Neural progenitor cell (in vitro differentiated cells): ENCODE measurements around the gene TREX2. TPM values are rescaled to one million over a fixed set of nuclear protein-coding genes. Genes with fewer than 3 reads are reported as not detected.

Experiments used
- DNase-seq: peaks from one replicate; pipeline ENCODE4 v3.0.0-alpha.2; 2016; ENCODE audit warnings: low spot score
- H2AFZ ChIP-seq: fragments of 200-600 bp; sonication (generic); replicated peaks from 2 replicates; pipeline ENCODE4 v1.6.1; 2016; ENCODE audit warnings: antibody characterized with exemption
- H3F3A ChIP-seq: fragments of 200-600 bp; sonication (generic); 2 replicates; pipeline ENCODE4 v1.6.1; 2016; ENCODE audit warnings: antibody characterized with exemption, low read depth
- H3K27ac ChIP-seq: fragments of 200-600 bp; sonication (generic); 2 replicates; pipeline ENCODE4 v1.5.1; 2016; ENCODE audit warnings: mild to moderate bottlenecking
- H3K27me3 ChIP-seq: fragments of 200-600 bp; sonication (generic); 2 replicates; pipeline ENCODE4 v1.6.1; 2016; ENCODE audit warnings: mild to moderate bottlenecking, moderate library complexity
- H3K36me3 ChIP-seq: fragments of 200-600 bp; sonication (generic); 2 replicates; pipeline ENCODE4 v1.5.1; 2016
- H3K4me1 ChIP-seq: fragments of 200-600 bp; sonication (generic); 2 replicates; pipeline ENCODE4 v1.6.1; 2016; ENCODE audit warnings: mixed run types
- H3K4me2 ChIP-seq: fragments of 200-600 bp; sonication (generic); 2 replicates; pipeline ENCODE4 v1.6.1; 2016
- H3K4me3 ChIP-seq: fragments of 200-600 bp; sonication (generic); 2 replicates; pipeline ENCODE4 v1.5.1; 2016
- H3K79me2 ChIP-seq: fragments of 200-600 bp; sonication (generic); 2 replicates; pipeline ENCODE4 v1.6.1; 2016; ENCODE audit warnings: low read depth
- H3K9ac ChIP-seq: fragments of 200-600 bp; sonication (generic); 2 replicates; pipeline ENCODE4 v1.6.1; 2016
- H3K9me3 ChIP-seq: fragments of 200-600 bp; sonication (generic); 2 replicates; pipeline ENCODE4 v1.5.1; 2016; ENCODE audit warnings: low read depth
- H4K20me1 ChIP-seq: fragments of 200-600 bp; sonication (generic); 2 replicates; pipeline ENCODE4 v1.6.1; 2016; ENCODE audit warnings: low read depth
- H3K27ac Mint-ChIP-seq: 3 replicates; pipeline ENCODE4 v1.8.0; 2021; ENCODE audit warnings: mixed read lengths
- H3K27me3 Mint-ChIP-seq: 2 replicates; pipeline ENCODE4 v1.8.0; 2022; ENCODE audit warnings: low read depth, mild to moderate bottlenecking, inconsistent platforms, moderate library complexity, mixed read lengths; ENCODE audit not compliant: insufficient read depth
- H3K36me3 Mint-ChIP-seq: 3 replicates; pipeline ENCODE4 v1.8.0; 2021; ENCODE audit warnings: mixed read lengths
- H3K4me1 Mint-ChIP-seq: 3 replicates; pipeline ENCODE4 v1.8.0; 2021; ENCODE audit warnings: mixed read lengths
- H3K4me3 Mint-ChIP-seq: 3 replicates; pipeline ENCODE4 v1.8.0; 2021; ENCODE audit warnings: mild to moderate bottlenecking, moderate library complexity, mixed read lengths
- H3K9me3 Mint-ChIP-seq: 3 replicates; pipeline ENCODE4 v1.8.0; 2020; ENCODE audit warnings: mixed read lengths
- CTCF ChIP-seq: fragments of 200-600 bp; sonication (generic); IDR thresholded peaks from 2 replicates; pipeline ENCODE4 v1.5.1; 2017; ENCODE audit warnings: antibody characterized with exemption, mild to moderate bottlenecking
- EZH2 ChIP-seq: fragments of 200-600 bp; sonication (generic); IDR thresholded peaks from 2 replicates; pipeline ENCODE4 v1.6.1; 2017; ENCODE audit warnings: antibody characterized with exemption, mild to moderate bottlenecking, moderate library complexity
- EZH2phosphoT487 ChIP-seq: fragments of 200-600 bp; sonication (generic); IDR thresholded peaks from 2 replicates; pipeline ENCODE4 v1.6.1; 2017; ENCODE audit warnings: antibody characterized with exemption
- total RNA-seq: library from RNA; depleted of rRNA; stranded (reverse); fragments of >200 nt; gene quantifications from 2 replicates; pipeline ENCODE4 v1.2.3, GENCODE V29; 2015; ENCODE audit warnings: low replicate concordance

TREX2 gene
- total RNA-seq, 1 donor from 2014 or later, result not detected

GRCh38 chrX:153456704-153457103, 10.8 kb upstream of the TREX2 start:
- peaks cover 12% of the 10 kb centered on the region for H3K9me3 Mint-ChIP-seq
- no peak overlapping the region for H2AFZ ChIP-seq
- H3K9ac ChIP-seq, result no peak overlapping the region
- no peaks in the 10 kb centered on the region for H3K27me3 ChIP-seq
- H3K36me3 ChIP-seq, result no peaks in the 10 kb centered on the region
- no peaks in the 10 kb centered on the region for H3K4me1 Mint-ChIP-seq
- peaks cover 6% of the 10 kb centered on the region for H3K36me3 Mint-ChIP-seq
- H3K27ac Mint-ChIP-seq, result no peak overlapping the region
- H3K9me3 ChIP-seq, result no peaks in the 10 kb centered on the region
- no peak overlapping the region for H3K4me3 ChIP-seq
- H3K79me2 ChIP-seq, result no peaks in the 10 kb centered on the region
- no peaks in the 10 kb centered on the region for H4K20me1 ChIP-seq
- H3K27ac ChIP-seq, result no peak overlapping the region
- TF ChIP-seq EZH2 (no peak), EZH2phosphoT487 (no peak), CTCF (no peak)
- no peak overlapping the region for H3K4me2 ChIP-seq
- DNase-seq, result no peak
- H3K4me3 Mint-ChIP-seq, result no peak overlapping the region
- H3F3A ChIP-seq, result no peaks in the 10 kb centered on the region
- H3K27me3 Mint-ChIP-seq, result peaks cover 2% of the 10 kb centered on the region
- no peaks in the 10 kb centered on the region for H3K4me1 ChIP-seq

GRCh38 chrX:153456161-153456560, 10.3 kb upstream of the TREX2 start:
- H2AFZ ChIP-seq, result no peak overlapping the region
- H3K27me3 ChIP-seq, result no peaks in the 10 kb centered on the region
- H3K79me2 ChIP-seq, result no peaks in the 10 kb centered on the region
- H3K9me3 ChIP-seq, result no peaks in the 10 kb centered on the region
- TF ChIP-seq EZH2phosphoT487 (no peak), CTCF (no peak), EZH2 (no peak)
- H3K4me1 Mint-ChIP-seq, result no peaks in the 10 kb centered on the region
- no peaks in the 10 kb centered on the region for H3F3A ChIP-seq
- H3K9me3 Mint-ChIP-seq, result peaks cover 9% of the 10 kb centered on the region
- peaks cover 2% of the 10 kb centered on the region for H3K27me3 Mint-ChIP-seq
- H3K4me1 ChIP-seq, result no peaks in the 10 kb centered on the region
- peaks cover 6% of the 10 kb centered on the region for H3K36me3 Mint-ChIP-seq
- no peak overlapping the region for H3K4me3 ChIP-seq
- H3K36me3 ChIP-seq, result no peaks in the 10 kb centered on the region
- no peak overlapping the region for H3K27ac Mint-ChIP-seq
- no peak overlapping the region for H3K27ac ChIP-seq
- H4K20me1 ChIP-seq, result no peaks in the 10 kb centered on the region
- no peak overlapping the region for H3K9ac ChIP-seq
- H3K4me2 ChIP-seq, result no peak overlapping the region
- H3K4me3 Mint-ChIP-seq, result no peak overlapping the region
- DNase-seq, result no peak

GRCh38 chrX:153455571-153455970, 9.7 kb upstream of the TREX2 start:
- no peaks in the 10 kb centered on the region for H3K79me2 ChIP-seq
- H3K9me3 ChIP-seq, result no peaks in the 10 kb centered on the region
- Mint-ChIP-seq H3K27me3 (peaks cover 2% of the 10 kb centered on the region), H3K36me3 (peaks cover 6% of the 10 kb centered on the region), H3K4me1 (no peaks in the 10 kb centered on the region), H3K9me3 (peaks cover 9% of the 10 kb centered on the region), H3K27ac (no peak overlapping the region), H3K4me3 (no peak overlapping the region)
- H3K9ac ChIP-seq, result no peak overlapping the region
- H2AFZ ChIP-seq, result no peak overlapping the region
- no peaks in the 10 kb centered on the region for H3F3A ChIP-seq
- H3K4me2 ChIP-seq, result no peak overlapping the region
- DNase-seq, result no peak
- H3K4me3 ChIP-seq, result no peak overlapping the region
- no peaks in the 10 kb centered on the region for H4K20me1 ChIP-seq
- H3K4me1 ChIP-seq, result no peaks in the 10 kb centered on the region
- TF ChIP-seq CTCF (no peak), EZH2 (no peak), EZH2phosphoT487 (no peak)
- no peaks in the 10 kb centered on the region for H3K27me3 ChIP-seq
- no peaks in the 10 kb centered on the region for H3K36me3 ChIP-seq
- H3K27ac ChIP-seq, result no peak overlapping the region
